PC-9 (cell line): Measurements from ENCODE around the gene OR4E1. TPM values are rescaled to one million over a fixed set of nuclear protein-coding genes. Genes with fewer than 3 reads are reported as not detected.

ENCODE experiments used
- BruUV-seq: library from RNA; stranded (reverse); fragments of 400-500 nt; replicated peaks from 2 replicates; lab custom pipeline; 2021; lab: Mats Ljungman, UMichigan
- CTCF ChIA-PET: fragments of 300-600 bp; sonication (Branson Sonifier 250); formaldehyde crosslinking; loops from one replicate; lab custom pipeline; 2022; ENCODE audit warnings: antibody characterized with exemption; lab: Charles Lee
- POLR2A ChIA-PET: fragments of 300-600 bp; sonication (Branson Sonifier 250); formaldehyde crosslinking; loops from one replicate; lab custom pipeline; 2022; ENCODE audit warnings: antibody characterized with exemption; ENCODE audit not compliant: unreplicated experiment; lab: Charles Lee
- DNase-seq, 2 experiments: peaks; one replicate each; pipeline versions ENCODE4 v3.0.0 to v3.0.0-alpha.2; 2015 to 2022; ENCODE audit warnings: mixed read lengths in 1 of 2
- H2AFZ ChIP-seq: fragments of 200-600 bp; sonication (generic); 2 replicates; pipeline ENCODE4 v1.8.1; 2017; ENCODE audit warnings: antibody characterized with exemption
- H3F3A ChIP-seq: fragments of 200-600 bp; sonication (generic); 2 replicates; pipeline ENCODE4 v1.8.1; 2017; ENCODE audit warnings: antibody characterized with exemption, mild to moderate bottlenecking, low read depth; ENCODE audit not compliant: insufficient read depth
- H3K27ac ChIP-seq: fragments of 200-600 bp; sonication (generic); 2 replicates; pipeline ENCODE4 v1.6.1; 2016; ENCODE audit warnings: mixed run types
- H3K27me3 ChIP-seq: fragments of 200-600 bp; sonication (generic); 2 replicates; pipeline ENCODE4 v1.6.1; 2016; ENCODE audit warnings: low read depth, mixed run types; ENCODE audit not compliant: insufficient read depth
- H3K36me3 ChIP-seq: fragments of 200-600 bp; sonication (generic); 2 replicates; pipeline ENCODE4 v1.6.1; 2016; ENCODE audit warnings: low read depth, mixed run types
- H3K4me1 ChIP-seq: fragments of 200-600 bp; sonication (generic); replicated peaks from 2 replicates; pipeline ENCODE4 v1.6.1; 2016; ENCODE audit warnings: mixed run types; ENCODE audit not compliant: insufficient read depth
- H3K4me2 ChIP-seq: fragments of 200-600 bp; sonication (generic); 2 replicates; pipeline ENCODE4 v1.6.1; 2017; ENCODE audit warnings: mixed run types
- H3K4me3 ChIP-seq: fragments of 200-600 bp; sonication (generic); 2 replicates; pipeline ENCODE4 v1.6.1; 2016; ENCODE audit warnings: mixed run types
- H3K79me2 ChIP-seq: fragments of 200-600 bp; sonication (generic); 2 replicates; pipeline ENCODE4 v1.6.1; 2017; ENCODE audit warnings: low read depth, mixed run types
- H3K9me2 ChIP-seq: fragments of 200-600 bp; sonication (generic); 2 replicates; pipeline ENCODE4 v1.8.1; 2017; ENCODE audit warnings: mild to moderate bottlenecking; ENCODE audit not compliant: insufficient read depth
- H3K9me3 ChIP-seq: fragments of 200-600 bp; sonication (generic); 2 replicates; pipeline ENCODE4 v1.8.1; 2016; ENCODE audit warnings: low read depth; ENCODE audit not compliant: insufficient read depth
- H4K20me1 ChIP-seq: fragments of 200-600 bp; sonication (generic); 2 replicates; pipeline ENCODE4 v1.8.1; 2017; ENCODE audit not compliant: insufficient read depth
- EZH2 ChIP-seq: fragments of 200-600 bp; sonication (generic); IDR thresholded peaks from 2 replicates; pipeline ENCODE4 v1.8.0; 2017; ENCODE audit warnings: antibody characterized with exemption, low read depth
- intact Hi-C: fragments of 100-400 bp; cut with micrococcal nuclease; formaldehyde crosslinking; loops from one replicate; pipeline ENCODE4 v1.10.0; 2022; ENCODE audit not compliant: unreplicated experiment
- total RNA-seq: library from RNA; stranded (reverse); gene quantifications from 2 replicates; pipeline ENCODE4 v1.2.3, GENCODE V29; 2021
- TF ChIP-seq, protein P1 (sequence below): fragments of 200-600 bp; sonication (generic); conservative IDR thresholded peaks from 2 replicates; pipeline ENCODE4 v1.6.1; 2017; ENCODE audit warnings: mixed run types, antibody characterized with exemption, mild to moderate bottlenecking, moderate library complexity

The OR4E1 gene
- total RNA-seq, 1 experiment from 2014 or later, result not detected

DNA sequence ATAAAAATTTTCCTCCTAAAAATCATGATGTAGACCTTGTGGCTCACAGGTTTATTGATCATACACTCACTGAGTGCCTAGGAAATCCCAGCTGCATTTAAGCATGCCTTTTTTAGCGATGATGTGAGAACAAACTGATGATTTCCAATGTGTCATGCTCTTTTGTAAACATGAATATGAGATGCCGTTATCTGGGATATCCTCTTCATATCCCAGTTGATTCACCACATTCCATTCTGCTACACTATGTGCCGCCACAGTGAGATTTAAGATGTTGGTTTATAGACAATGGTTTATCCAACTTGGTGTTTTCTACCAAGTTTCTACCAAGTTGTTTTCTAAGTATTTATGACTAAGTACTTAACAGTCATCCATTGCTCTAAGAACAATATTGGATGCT is 5.2 kb downstream of the OR4E1 start:
- no TSS peak for BruUV-seq
- H3K36me3 ChIP-seq, result no peaks in the 10 kb centered on the region
- H3K9me2 ChIP-seq, result no peaks in the 10 kb centered on the region
- no peaks in the 10 kb centered on the region for H4K20me1 ChIP-seq
- H3K4me2 ChIP-seq, result no peak overlapping the region
- intact Hi-C loops, result no loop called here
- POLR2A ChIA-PET, result interaction anchor here (0.5 kb wide), 1 partner anchor 113 kb away, joined by 3 read pairs; no protein-coding TSS in a partner anchor
- TF ChIP-seq, protein P1, sequence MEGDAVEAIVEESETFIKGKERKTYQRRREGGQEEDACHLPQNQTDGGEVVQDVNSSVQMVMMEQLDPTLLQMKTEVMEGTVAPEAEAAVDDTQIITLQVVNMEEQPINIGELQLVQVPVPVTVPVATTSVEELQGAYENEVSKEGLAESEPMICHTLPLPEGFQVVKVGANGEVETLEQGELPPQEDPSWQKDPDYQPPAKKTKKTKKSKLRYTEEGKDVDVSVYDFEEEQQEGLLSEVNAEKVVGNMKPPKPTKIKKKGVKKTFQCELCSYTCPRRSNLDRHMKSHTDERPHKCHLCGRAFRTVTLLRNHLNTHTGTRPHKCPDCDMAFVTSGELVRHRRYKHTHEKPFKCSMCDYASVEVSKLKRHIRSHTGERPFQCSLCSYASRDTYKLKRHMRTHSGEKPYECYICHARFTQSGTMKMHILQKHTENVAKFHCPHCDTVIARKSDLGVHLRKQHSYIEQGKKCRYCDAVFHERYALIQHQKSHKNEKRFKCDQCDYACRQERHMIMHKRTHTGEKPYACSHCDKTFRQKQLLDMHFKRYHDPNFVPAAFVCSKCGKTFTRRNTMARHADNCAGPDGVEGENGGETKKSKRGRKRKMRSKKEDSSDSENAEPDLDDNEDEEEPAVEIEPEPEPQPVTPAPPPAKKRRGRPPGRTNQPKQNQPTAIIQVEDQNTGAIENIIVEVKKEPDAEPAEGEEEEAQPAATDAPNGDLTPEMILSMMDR, result no peak
- no peak for TF ChIP-seq EZH2
- no peaks in the 10 kb centered on the region for H3K79me2 ChIP-seq
- DNase-seq, result no peak
- no peak overlapping the region for H3K4me3 ChIP-seq
- no peak overlapping the region for H3K27ac ChIP-seq
- no peaks in the 10 kb centered on the region for H3K4me1 ChIP-seq
- no peaks in the 10 kb centered on the region for H3K9me3 ChIP-seq
- CTCF ChIA-PET, result no interaction called here
- no peak overlapping the region for H2AFZ ChIP-seq
- H3K27me3 ChIP-seq, result no peaks in the 10 kb centered on the region
- H3F3A ChIP-seq, result no peaks in the 10 kb centered on the region

DNA sequence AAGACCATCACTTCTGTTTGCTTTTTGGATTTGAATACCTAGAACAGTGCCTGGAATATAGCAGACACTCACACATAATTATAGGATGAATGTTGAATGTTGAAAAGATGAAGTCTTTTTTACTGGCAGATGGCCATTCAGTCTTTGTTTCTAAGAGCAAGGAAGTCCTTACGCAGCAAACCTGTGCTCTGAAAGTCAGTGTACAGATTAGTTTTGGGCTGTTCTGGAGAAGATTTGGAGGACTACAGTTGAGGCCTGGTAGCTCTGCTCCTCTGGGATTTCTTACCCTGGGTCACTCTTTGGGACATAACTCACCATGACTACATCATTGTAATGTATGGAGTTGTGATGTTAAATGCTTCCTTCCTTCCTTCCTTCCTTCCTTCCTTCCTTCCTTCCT is 16.6 kb downstream of the OR4E1 start:
- Histone ChIP-seq H3K4me3 (no peak overlapping the region), H3K9me3 (no peaks in the 10 kb centered on the region), H3K9me2 (no peaks in the 10 kb centered on the region), H3F3A (no peaks in the 10 kb centered on the region), H3K27ac (no peak overlapping the region), H3K36me3 (no peaks in the 10 kb centered on the region), H3K4me1 (no peaks in the 10 kb centered on the region), H3K4me2 (no peak overlapping the region), H3K79me2 (no peaks in the 10 kb centered on the region), H3K27me3 (no peaks in the 10 kb centered on the region), H2AFZ (no peak overlapping the region), H4K20me1 (no peaks in the 10 kb centered on the region)
- intact Hi-C loops, result no loop called here
- BruUV-seq, result no TSS peak
- CTCF ChIA-PET, result no interaction called here
- POLR2A ChIA-PET, result no interaction called here
- TF ChIP-seq, protein P1, result no peak
- TF ChIP-seq EZH2, result no peak
- DNase-seq, result no peak

DNA sequence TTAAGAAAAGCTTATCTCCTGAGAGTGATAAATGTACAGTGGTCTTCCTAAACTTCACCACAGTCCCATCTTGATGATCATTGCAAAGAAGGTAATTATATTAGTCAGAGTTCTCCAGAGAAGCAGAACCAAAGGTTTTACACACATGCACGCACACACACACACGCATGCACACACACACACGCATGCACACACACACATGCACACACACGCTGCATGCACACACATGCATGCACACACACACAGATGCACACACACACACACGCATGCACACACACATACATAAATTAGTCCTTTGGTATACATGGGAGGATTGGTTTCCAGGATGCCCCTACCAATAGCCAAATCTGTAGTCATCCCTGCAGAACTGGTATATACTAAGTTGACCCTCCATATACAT is 19.4 kb downstream of the OR4E1 start:
- no peaks in the 10 kb centered on the region for H3K9me2 ChIP-seq
- H3K9me3 ChIP-seq, result no peaks in the 10 kb centered on the region
- no peaks in the 10 kb centered on the region for H3F3A ChIP-seq
- no peak for DNase-seq
- no peak overlapping the region for H3K4me2 ChIP-seq
- H3K36me3 ChIP-seq, result no peaks in the 10 kb centered on the region
- no peak overlapping the region for H3K4me3 ChIP-seq
- no peak for TF ChIP-seq EZH2
- TF ChIP-seq, protein P1, result no peak
- H4K20me1 ChIP-seq, result no peaks in the 10 kb centered on the region
- H3K27me3 ChIP-seq, result no peaks in the 10 kb centered on the region
- POLR2A ChIA-PET, result no interaction called here
- no peak overlapping the region for H2AFZ ChIP-seq
- H3K4me1 ChIP-seq, result no peaks in the 10 kb centered on the region
- H3K27ac ChIP-seq, result no peak overlapping the region
- intact Hi-C loops, result no loop called here
- H3K79me2 ChIP-seq, result no peaks in the 10 kb centered on the region
- no TSS peak for BruUV-seq
- CTCF ChIA-PET, result no interaction called here
